Measurements from ENCODE around the gene PPHLN1.

The PPHLN1 gene

GRCh38 chr12:42484996-42485395 is 159.0 kb downstream of the PPHLN1 start:
- DNase-seq, result no peak

GRCh38 chr12:42485823-42486222 is 159.9 kb downstream of the PPHLN1 start:
- DNase-seq, result no peak

- DNase-seq, result no peak
Observed at GRCh38 chr12:42486407-42486806, 160.4 kb downstream of the PPHLN1 start.

GRCh38 chr12:42490261-42490842 is 164.4 kb downstream of the PPHLN1 start:
- DNase-seq, result no peak

Measured in CD4-positive, alpha-beta T cell treated with Interleukin-10 for 1 hour (primary cell).